HG03097 (cell line): ENCODE measurements around the gene FSIP1.

Source experiments
- ATAC-seq: cut with Tn5 transposase; IDR thresholded peaks from one replicate; pipeline ENCODE4 v1.9.1; 2021; ENCODE audit not compliant: unreplicated experiment, low FRiP score

The FSIP1 gene

GRCh38 chr15:39625451-39625850, 157.2 kb downstream of the FSIP1 start:
- ATAC-seq, result no peak

- ATAC-seq, result peak; percentile 34
Measured at GRCh38 chr15:39624806-39625205, 157.8 kb downstream of the FSIP1 start.

GRCh38 chr15:39623529-39623931, 159.1 kb downstream of the FSIP1 start:
- ATAC-seq, result peak; percentile 86

GRCh38 chr15:39622660-39623516, 159.8 kb downstream of the FSIP1 start:
- no peak for ATAC-seq

- no peak for ATAC-seq
Measured at GRCh38 chr15:39621976-39622375, 160.7 kb downstream of the FSIP1 start.

- no peak for ATAC-seq
Measured at GRCh38 chr15:39621210-39621609, 161.4 kb downstream of the FSIP1 start.

- no peak for ATAC-seq
Measured at GRCh38 chr15:39618063-39618823, 164.4 kb downstream of the FSIP1 start.

- ATAC-seq, result no peak
Measured at GRCh38 chr15:39616731-39617455, 165.7 kb downstream of the FSIP1 start.

GRCh38 chr15:39613861-39614260, 168.8 kb downstream of the FSIP1 start:
- no peak for ATAC-seq

GRCh38 chr15:39613271-39613670, 169.4 kb downstream of the FSIP1 start:
- no peak for ATAC-seq

- ATAC-seq, result no peak
Measured at GRCh38 chr15:39610665-39611064, 172.0 kb downstream of the FSIP1 start.

GRCh38 chr15:39609166-39609916, 173.3 kb downstream of the FSIP1 start:
- no peak for ATAC-seq

GRCh38 chr15:39608185-39609139, 174.2 kb downstream of the FSIP1 start:
- no peak for ATAC-seq

GRCh38 chr15:39605146-39605545, 177.5 kb downstream of the FSIP1 start:
- ATAC-seq, result no peak

- no peak for ATAC-seq
Measured at GRCh38 chr15:39602143-39602542, 180.5 kb downstream of the FSIP1 start.

GRCh38 chr15:39599871-39600270, 182.8 kb downstream of the FSIP1 start:
- no peak for ATAC-seq

GRCh38 chr15:39598958-39599845, 183.4 kb downstream of the FSIP1 start:
- ATAC-seq, result no peak

GRCh38 chr15:39598186-39598850, 184.3 kb downstream of the FSIP1 start:
- ATAC-seq, result no peak
